Vagina (tissue), 2 donors: Measurements from ENCODE around the gene CAPZA2.

ENCODE experiments used
- POLR2AphosphoS5 ChIP-seq, 2 donors: sonication (generic); formaldehyde crosslinking; IDR thresholded peaks; one replicate each; pipeline ENCODE4 v1.9.0; 2017; ENCODE audit warnings: antibody characterized with exemption in 2 of 2, mild to moderate bottlenecking in 2 of 2, low read depth in 1 of 2; ENCODE audit not compliant: insufficient read depth in 1 of 2
- TF ChIP-seq, protein P1 (sequence below), 3 experiments: fragments of 450-650 bp in 2 of 3; fragments of 200-600 bp in 1 of 3; sonication (generic) in 1 of 3; IDR thresholded peaks; one replicate each; pipeline ENCODE4 v1.5.1; 2017 to 2019; ENCODE audit warnings: antibody characterized with exemption in 3 of 3, mild to moderate bottlenecking in 2 of 3, moderate library complexity in 2 of 3

DNA sequence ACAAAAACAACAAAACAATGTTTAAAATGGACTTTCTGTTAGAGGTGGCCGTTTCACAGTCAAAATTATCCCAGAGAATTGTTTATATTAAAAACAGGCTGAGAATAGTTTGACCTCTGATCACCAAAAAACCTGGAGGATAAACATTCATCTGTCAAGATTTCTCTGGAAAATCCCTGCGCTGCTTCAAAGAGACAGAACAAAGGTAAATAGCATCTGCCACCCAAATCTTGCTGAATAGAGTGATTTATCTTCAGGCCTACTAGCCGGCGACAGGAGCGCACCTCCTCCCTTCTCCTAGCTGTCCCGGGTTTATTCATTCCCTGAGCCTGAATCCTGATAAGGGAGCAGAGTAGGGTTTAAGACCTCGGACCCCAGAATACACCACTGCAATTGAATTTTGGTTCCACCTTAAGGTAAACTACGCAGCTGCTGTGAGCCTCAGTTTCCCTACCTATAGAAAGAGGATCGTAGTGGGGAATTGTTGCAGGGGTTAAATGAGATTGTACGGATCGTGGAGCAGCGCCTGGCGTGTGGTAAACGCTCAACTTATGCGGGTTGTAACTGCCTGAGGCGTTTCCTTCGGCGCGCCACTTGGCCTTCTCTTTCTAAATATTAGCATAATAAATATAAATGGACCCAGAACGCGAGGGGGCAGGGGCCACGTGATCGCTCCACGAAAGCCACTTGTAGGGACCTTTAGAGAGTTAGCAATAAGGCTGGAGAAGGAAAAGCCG lies 90.4 kb downstream of the CAPZA2 start:
- TF ChIP-seq, protein P1, sequence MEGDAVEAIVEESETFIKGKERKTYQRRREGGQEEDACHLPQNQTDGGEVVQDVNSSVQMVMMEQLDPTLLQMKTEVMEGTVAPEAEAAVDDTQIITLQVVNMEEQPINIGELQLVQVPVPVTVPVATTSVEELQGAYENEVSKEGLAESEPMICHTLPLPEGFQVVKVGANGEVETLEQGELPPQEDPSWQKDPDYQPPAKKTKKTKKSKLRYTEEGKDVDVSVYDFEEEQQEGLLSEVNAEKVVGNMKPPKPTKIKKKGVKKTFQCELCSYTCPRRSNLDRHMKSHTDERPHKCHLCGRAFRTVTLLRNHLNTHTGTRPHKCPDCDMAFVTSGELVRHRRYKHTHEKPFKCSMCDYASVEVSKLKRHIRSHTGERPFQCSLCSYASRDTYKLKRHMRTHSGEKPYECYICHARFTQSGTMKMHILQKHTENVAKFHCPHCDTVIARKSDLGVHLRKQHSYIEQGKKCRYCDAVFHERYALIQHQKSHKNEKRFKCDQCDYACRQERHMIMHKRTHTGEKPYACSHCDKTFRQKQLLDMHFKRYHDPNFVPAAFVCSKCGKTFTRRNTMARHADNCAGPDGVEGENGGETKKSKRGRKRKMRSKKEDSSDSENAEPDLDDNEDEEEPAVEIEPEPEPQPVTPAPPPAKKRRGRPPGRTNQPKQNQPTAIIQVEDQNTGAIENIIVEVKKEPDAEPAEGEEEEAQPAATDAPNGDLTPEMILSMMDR (IDR thresholded peaks at IDR 0.05), result no peak
- no peak for TF ChIP-seq POLR2AphosphoS5 (IDR thresholded peaks at IDR 0.05; ENCODE audit: insufficient read depth in 1 of 2, low read depth in 1 of 2)
